GM20000 (cell line): Measurements from ENCODE around the gene YTHDF1.

Experiments
- DNase-seq: peaks from one replicate; pipeline ENCODE4 v3.0.0; 2012; ENCODE audit warnings: low spot score
- TF ChIP-seq, protein P1 (sequence below): IDR thresholded peaks from 2 replicates; pipeline ENCODE4 v1.5.1; 2012; ENCODE audit warnings: mild to moderate bottlenecking, control low read depth; ENCODE audit errors: extremely low read depth, missing control alignments

YTHDF1 gene

DNA sequence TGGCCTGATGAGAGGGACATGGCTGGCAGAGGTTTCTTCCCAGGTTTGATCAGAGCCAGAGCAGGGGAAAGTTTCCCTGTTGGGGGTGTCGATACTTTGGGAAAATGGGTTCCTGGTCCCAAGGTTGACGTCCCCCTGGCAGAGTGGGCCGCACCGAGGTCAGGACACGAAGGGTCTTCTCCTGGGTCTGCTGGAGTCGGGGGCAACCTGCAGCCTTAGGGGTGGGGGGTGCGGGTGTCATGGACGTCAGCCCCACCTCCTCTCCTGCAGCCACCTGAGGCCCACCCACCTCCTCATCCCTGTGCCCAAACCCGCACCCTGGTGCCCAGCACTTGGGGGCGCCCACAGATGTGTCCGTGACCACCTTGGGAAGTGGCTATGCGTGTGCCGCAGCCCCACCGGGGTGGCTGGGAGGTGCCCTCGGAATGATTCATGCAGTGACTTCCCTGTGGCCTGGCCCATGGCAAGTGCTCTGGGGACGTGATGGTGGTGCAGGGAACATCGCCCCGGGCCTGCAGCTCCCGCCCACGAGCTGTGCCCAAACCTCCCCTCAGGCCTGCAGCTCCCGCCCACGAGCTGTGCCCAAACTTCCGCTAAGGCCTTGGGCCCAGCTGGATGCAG, 64.9 kb downstream of the YTHDF1 start:
- TF ChIP-seq, protein P1, sequence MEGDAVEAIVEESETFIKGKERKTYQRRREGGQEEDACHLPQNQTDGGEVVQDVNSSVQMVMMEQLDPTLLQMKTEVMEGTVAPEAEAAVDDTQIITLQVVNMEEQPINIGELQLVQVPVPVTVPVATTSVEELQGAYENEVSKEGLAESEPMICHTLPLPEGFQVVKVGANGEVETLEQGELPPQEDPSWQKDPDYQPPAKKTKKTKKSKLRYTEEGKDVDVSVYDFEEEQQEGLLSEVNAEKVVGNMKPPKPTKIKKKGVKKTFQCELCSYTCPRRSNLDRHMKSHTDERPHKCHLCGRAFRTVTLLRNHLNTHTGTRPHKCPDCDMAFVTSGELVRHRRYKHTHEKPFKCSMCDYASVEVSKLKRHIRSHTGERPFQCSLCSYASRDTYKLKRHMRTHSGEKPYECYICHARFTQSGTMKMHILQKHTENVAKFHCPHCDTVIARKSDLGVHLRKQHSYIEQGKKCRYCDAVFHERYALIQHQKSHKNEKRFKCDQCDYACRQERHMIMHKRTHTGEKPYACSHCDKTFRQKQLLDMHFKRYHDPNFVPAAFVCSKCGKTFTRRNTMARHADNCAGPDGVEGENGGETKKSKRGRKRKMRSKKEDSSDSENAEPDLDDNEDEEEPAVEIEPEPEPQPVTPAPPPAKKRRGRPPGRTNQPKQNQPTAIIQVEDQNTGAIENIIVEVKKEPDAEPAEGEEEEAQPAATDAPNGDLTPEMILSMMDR = no peak
- no peak for DNase-seq

- TF ChIP-seq, protein P1 = no peak
- DNase-seq = no peak
Measured at GRCh38 chr20:63150391-63150898, 65.5 kb downstream of the YTHDF1 start.

DNA sequence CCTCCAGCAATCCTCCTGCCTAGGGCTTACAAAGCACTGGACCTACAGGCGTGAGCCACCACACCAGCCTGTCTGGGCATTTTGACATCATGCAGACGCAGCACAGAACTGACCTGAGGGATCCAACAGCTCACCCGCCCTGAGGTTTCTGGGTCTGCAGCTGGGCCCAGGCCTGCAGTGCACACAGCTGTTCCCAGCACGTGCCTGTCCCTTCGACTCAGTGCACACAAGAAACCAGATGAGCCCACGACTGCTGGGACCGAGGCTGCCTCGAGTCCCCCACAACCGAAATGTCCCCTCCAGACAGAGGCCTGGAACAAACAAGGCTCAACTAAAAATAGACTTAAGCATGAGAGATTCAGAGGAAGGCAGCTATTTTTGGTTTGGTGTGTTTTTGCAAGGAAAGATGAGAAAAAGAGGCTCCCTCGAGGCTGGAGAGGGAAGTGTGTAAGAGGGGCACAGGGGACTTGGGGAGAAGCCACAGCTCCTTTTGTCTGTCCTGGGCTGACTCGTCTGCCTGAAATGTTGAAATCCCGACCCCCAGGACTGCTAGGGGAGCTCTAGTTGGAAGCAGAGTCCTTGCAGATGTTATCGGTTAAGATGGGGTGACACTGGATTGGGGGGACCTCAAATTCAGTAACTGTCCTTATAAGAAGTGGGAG, 66.3 kb downstream of the YTHDF1 start:
- TF ChIP-seq, protein P1 = no peak
- DNase-seq = no peak

DNA sequence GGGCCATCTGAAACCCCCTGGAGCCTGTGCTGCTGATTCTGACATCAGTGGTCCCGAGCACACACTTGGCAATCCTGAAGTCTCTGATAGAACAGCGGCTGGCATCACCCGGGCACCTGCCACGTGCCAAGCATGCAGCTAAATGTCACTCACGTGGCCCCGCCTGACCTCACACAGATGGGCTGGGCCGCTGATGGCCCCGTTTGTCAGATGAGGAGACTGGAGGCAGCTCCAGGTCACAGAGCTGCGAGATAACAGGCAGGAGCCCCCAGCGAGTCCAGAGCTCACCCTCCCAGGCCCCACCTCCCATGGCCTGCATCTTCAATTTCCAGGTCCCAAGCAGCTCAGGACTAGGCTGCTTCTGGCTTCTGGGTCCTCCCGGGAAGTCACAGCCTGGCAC, 67.2 kb downstream of the YTHDF1 start:
- DNase-seq = no peak
- TF ChIP-seq, protein P1 = no peak

DNA sequence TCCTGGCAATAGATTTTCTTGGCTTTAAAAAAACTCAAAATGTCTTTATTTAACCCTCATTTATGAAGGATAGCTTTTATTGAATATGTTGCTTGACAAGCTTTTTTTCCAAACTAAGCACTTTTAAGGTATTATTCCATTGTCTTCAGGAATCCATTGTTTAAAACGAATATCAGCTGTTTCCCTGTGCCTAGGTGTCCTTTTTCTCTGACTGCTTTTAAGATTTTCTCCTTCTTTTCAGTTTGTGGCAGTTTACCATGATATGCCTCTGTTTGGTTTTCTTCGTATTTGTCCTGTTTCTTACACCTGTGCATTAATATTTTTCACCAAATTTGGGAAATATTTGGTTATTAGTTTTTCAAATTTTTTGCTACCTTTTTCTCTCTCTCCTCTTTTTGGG, 68.4 kb downstream of the YTHDF1 start:
- TF ChIP-seq, protein P1 = no peak
- DNase-seq = no peak
